HEK293 (cell line): Measurements from ENCODE around the gene TMEM203.

ENCODE experiments used
- GFI1B ChIP-seq: fragments of 450-650 bp; formaldehyde crosslinking; IDR thresholded peaks from 2 replicates; pipeline ENCODE4 v1.5.1; 2016; ENCODE audit warnings: missing biosample characterization, missing genetic modification characterization
- GLI4 ChIP-seq: fragments of 450-650 bp; formaldehyde crosslinking; IDR thresholded peaks from 2 replicates; pipeline ENCODE4 v1.5.1; 2016; ENCODE audit warnings: missing biosample characterization, missing genetic modification characterization
- HOXD13 ChIP-seq: sonication (generic); formaldehyde crosslinking; IDR thresholded peaks from 2 replicates; pipeline ENCODE4 v1.8.0; 2022; ENCODE audit warnings: missing genetic modification reagents, borderline replicate concordance
- SALL2 ChIP-seq: fragments of 450-650 bp; formaldehyde crosslinking; IDR thresholded peaks from 2 replicates; pipeline ENCODE4 v1.5.0; 2017; ENCODE audit warnings: missing biosample characterization, mild to moderate bottlenecking, missing genetic modification characterization, borderline replicate concordance
- SP7 ChIP-seq: fragments of 450-650 bp; formaldehyde crosslinking; IDR thresholded peaks from 2 replicates; pipeline ENCODE4 v1.5.1; 2016; ENCODE audit warnings: missing biosample characterization, missing genetic modification characterization
- YY1 ChIP-seq: fragments of 450-650 bp; formaldehyde crosslinking; IDR thresholded peaks from 2 replicates; pipeline ENCODE4 v1.5.1; 2018; ENCODE audit warnings: missing biosample characterization, missing genetic modification characterization
- YY2 ChIP-seq: fragments of 450-650 bp; formaldehyde crosslinking; IDR thresholded peaks from 2 replicates; pipeline ENCODE4 v1.5.1; 2016; ENCODE audit warnings: missing biosample characterization, missing genetic modification characterization
- ZBTB10 ChIP-seq: fragments of 450-650 bp; formaldehyde crosslinking; IDR thresholded peaks from 2 replicates; pipeline ENCODE4 v1.5.1; 2016; ENCODE audit warnings: missing biosample characterization, missing genetic modification characterization
- ZBTB11 ChIP-seq: fragments of 450-650 bp; formaldehyde crosslinking; conservative IDR thresholded peaks from 2 replicates; pipeline ENCODE4 v1.5.1; 2016; ENCODE audit warnings: low read depth, missing biosample characterization, missing genetic modification characterization
- ZBTB44 ChIP-seq: fragments of 450-650 bp; IDR thresholded peaks from 2 replicates; pipeline ENCODE4 v1.5.1; 2018; ENCODE audit warnings: missing biosample characterization, mild to moderate bottlenecking, missing genetic modification characterization
- ZBTB7A ChIP-seq: fragments of 450-650 bp; formaldehyde crosslinking; IDR thresholded peaks from 2 replicates; pipeline ENCODE4 v1.5.1; 2016; ENCODE audit warnings: low read depth, missing biosample characterization, missing genetic modification characterization
- ZFP3 ChIP-seq: fragments of 450-650 bp; formaldehyde crosslinking; IDR thresholded peaks from 2 replicates; pipeline ENCODE4 v1.5.1; 2016; ENCODE audit warnings: low read depth, missing biosample characterization, missing genetic modification characterization
- ZNF132 ChIP-seq: fragments of 450-650 bp; formaldehyde crosslinking; IDR thresholded peaks from 2 replicates; pipeline ENCODE4 v1.5.1; 2017; ENCODE audit warnings: missing biosample characterization, missing genetic modification characterization, borderline replicate concordance
- ZNF324 ChIP-seq: fragments of 450-650 bp; formaldehyde crosslinking; IDR thresholded peaks from 2 replicates; pipeline ENCODE4 v1.5.1; 2016; ENCODE audit warnings: missing biosample characterization, missing genetic modification characterization
- ZNF341 ChIP-seq: fragments of 450-650 bp; formaldehyde crosslinking; IDR thresholded peaks from 2 replicates; pipeline ENCODE4; 2016; ENCODE audit warnings: low read depth, missing biosample characterization, missing genetic modification characterization
- ZNF37A ChIP-seq: fragments of 450-650 bp; IDR thresholded peaks from 2 replicates; pipeline ENCODE4 v1.5.1; 2018; ENCODE audit warnings: missing biosample characterization, missing genetic modification characterization
- ZNF510 ChIP-seq: fragments of 450-650 bp; formaldehyde crosslinking; IDR thresholded peaks from 2 replicates; pipeline ENCODE4 v1.5.1; 2018; ENCODE audit warnings: mild to moderate bottlenecking, missing genetic modification characterization, missing biosample characterization; ENCODE audit not compliant: insufficient replicate concordance
- ZNF600 ChIP-seq: fragments of 450-650 bp; formaldehyde crosslinking; IDR thresholded peaks from 2 replicates; pipeline ENCODE4 v1.5.1; 2016; ENCODE audit warnings: missing biosample characterization, missing genetic modification characterization
- ZNF639 ChIP-seq: fragments of 450-650 bp; formaldehyde crosslinking; IDR thresholded peaks from 2 replicates; pipeline ENCODE4 v1.5.1; 2016; ENCODE audit warnings: missing biosample characterization, missing genetic modification characterization
- ZNF658 ChIP-seq: fragments of 450-650 bp; formaldehyde crosslinking; IDR thresholded peaks from 2 replicates; pipeline ENCODE4; 2016; ENCODE audit warnings: missing biosample characterization, missing genetic modification characterization
- ZNF664 ChIP-seq: fragments of 450-650 bp; formaldehyde crosslinking; IDR thresholded peaks from 2 replicates; pipeline ENCODE4 v1.5.1; 2016; ENCODE audit warnings: missing biosample characterization, missing genetic modification characterization
- ZNF692 ChIP-seq: fragments of 450-650 bp; formaldehyde crosslinking; IDR thresholded peaks from 2 replicates; pipeline ENCODE4 v1.5.1; 2016; ENCODE audit warnings: missing biosample characterization, missing genetic modification characterization
- ZNF747 ChIP-seq: fragments of 450-650 bp; formaldehyde crosslinking; IDR thresholded peaks from 2 replicates; pipeline ENCODE4 v1.5.1; 2016; ENCODE audit warnings: missing biosample characterization, missing genetic modification characterization
- ZNF777 ChIP-seq: fragments of 450-650 bp; formaldehyde crosslinking; IDR thresholded peaks from 2 replicates; pipeline ENCODE4 v1.5.1; 2017; ENCODE audit warnings: missing biosample characterization, missing genetic modification characterization, borderline replicate concordance
- ZXDB ChIP-seq: fragments of 450-650 bp; formaldehyde crosslinking; IDR thresholded peaks from 2 replicates; pipeline ENCODE4 v1.5.1; 2016; ENCODE audit warnings: missing biosample characterization, missing genetic modification characterization

The TMEM203 gene

GRCh38 chr9:137240841-137241489, 35.5 kb upstream of the TMEM203 start, which contains the start of gene TUBB4B (continued):
- TF ChIP-seq ZNF132 (tag by site-specific recombination), result no peak
- TF ChIP-seq ZBTB44, result 0 out of 2 replicates have a peak, but pooled peaks have one; percentile 18
- TF ChIP-seq ZBTB11 (tag by site-specific recombination), result peak; percentile 71
- TF ChIP-seq ZBTB7A, result peak; percentile 36; the same call in 1 of the 2 replicates
- peak; percentile 15 for TF ChIP-seq ZXDB
- no peak for TF ChIP-seq ZNF777 (tag by site-specific recombination)
- no peak for TF ChIP-seq ZFP3
- TF ChIP-seq HOXD13, result no peak
- TF ChIP-seq ZNF324 (tag by site-specific recombination), result 0 out of 2 replicates have a peak, but pooled peaks have one; percentile 42
- TF ChIP-seq ZNF341 (tag by site-specific recombination), result peak; percentile 37; the same call in 1 of the 2 replicates
- TF ChIP-seq SP7 (tag by site-specific recombination), result peak; percentile 62
- TF ChIP-seq YY1 (tag by site-specific recombination), result peak; percentile 90
- no peak for TF ChIP-seq ZNF37A (tag by site-specific recombination)
- peak; percentile 65; the same call in 1 of the 2 replicates for TF ChIP-seq SALL2 (tag by site-specific recombination)
- no peak for TF ChIP-seq ZNF747 (tag by site-specific recombination)
- no peak; the same call in 1 of the 2 replicates for TF ChIP-seq ZNF692
- no peak for TF ChIP-seq ZNF658 (tag by site-specific recombination)
- no peak for TF ChIP-seq ZNF664
- TF ChIP-seq ZNF639, result peak; percentile 80; the same call in 1 of the 2 replicates
- TF ChIP-seq ZNF510 (tag by site-specific recombination), result no peak
- no peak for TF ChIP-seq ZBTB10 (tag by site-specific recombination)
- TF ChIP-seq ZNF600, result 0 out of 2 replicates have a peak, but pooled peaks have one; percentile 8
- peak; percentile 55; the same call in 1 of the 2 replicates for TF ChIP-seq GLI4
- no peak for TF ChIP-seq GFI1B (tag by site-specific recombination)
- TF ChIP-seq YY2 (tag by site-specific recombination), result peak; percentile 94
